Fibroblast of pulmonary artery (primary cell): ENCODE measurements around the gene DYNLRB1.
"Not testable (repeated sequence)": the region's sequence is repeated elsewhere in the genome, so short reads cannot be mapped to it uniquely, and the experiment has no call there.

ENCODE experiments used
- DNase-seq: peaks from one replicate; pipeline ENCODE4 v3.0.0-alpha.2; 2010; ENCODE audit warnings: low read depth
- H3K4me3 ChIP-seq: replicated peaks from 2 replicates; pipeline ENCODE4 v1.5.1; 2011; ENCODE audit warnings: low read depth, mild to moderate bottlenecking, control low read depth, low read length, moderate library complexity
- TF ChIP-seq, protein P1 (sequence below): IDR thresholded peaks from 2 replicates; pipeline ENCODE4 v1.5.1; 2011; ENCODE audit warnings: mild to moderate bottlenecking, control low read depth, low read length, inconsistent platforms; ENCODE audit errors: missing control alignments

DYNLRB1 gene

DNA sequence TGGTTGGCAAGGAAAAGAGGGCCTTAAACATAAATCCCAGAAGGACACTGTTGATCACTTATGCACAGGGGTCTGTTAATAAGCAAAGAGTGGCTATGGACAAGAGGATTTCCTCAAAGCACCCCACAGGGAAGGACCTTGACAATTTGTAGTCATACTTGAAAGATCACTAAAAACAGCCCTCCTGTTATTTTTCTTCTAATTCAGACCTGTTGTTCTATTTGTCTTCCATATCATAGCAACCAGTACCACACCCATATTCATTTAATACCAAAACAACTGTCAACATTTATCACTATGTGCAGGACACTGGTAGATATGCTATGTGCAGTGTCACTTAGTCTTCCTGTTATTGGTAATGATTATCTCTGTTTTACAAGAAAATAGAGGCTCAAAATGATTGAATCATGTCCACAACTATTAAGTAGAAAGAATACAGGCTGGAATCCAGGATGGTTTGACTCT lies 3.2 kb upstream of the DYNLRB1 start:
- TF ChIP-seq, protein P1, sequence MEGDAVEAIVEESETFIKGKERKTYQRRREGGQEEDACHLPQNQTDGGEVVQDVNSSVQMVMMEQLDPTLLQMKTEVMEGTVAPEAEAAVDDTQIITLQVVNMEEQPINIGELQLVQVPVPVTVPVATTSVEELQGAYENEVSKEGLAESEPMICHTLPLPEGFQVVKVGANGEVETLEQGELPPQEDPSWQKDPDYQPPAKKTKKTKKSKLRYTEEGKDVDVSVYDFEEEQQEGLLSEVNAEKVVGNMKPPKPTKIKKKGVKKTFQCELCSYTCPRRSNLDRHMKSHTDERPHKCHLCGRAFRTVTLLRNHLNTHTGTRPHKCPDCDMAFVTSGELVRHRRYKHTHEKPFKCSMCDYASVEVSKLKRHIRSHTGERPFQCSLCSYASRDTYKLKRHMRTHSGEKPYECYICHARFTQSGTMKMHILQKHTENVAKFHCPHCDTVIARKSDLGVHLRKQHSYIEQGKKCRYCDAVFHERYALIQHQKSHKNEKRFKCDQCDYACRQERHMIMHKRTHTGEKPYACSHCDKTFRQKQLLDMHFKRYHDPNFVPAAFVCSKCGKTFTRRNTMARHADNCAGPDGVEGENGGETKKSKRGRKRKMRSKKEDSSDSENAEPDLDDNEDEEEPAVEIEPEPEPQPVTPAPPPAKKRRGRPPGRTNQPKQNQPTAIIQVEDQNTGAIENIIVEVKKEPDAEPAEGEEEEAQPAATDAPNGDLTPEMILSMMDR = no peak
- H3K4me3 ChIP-seq = no peak overlapping the region
- DNase-seq = peak; percentile 14

DNA sequence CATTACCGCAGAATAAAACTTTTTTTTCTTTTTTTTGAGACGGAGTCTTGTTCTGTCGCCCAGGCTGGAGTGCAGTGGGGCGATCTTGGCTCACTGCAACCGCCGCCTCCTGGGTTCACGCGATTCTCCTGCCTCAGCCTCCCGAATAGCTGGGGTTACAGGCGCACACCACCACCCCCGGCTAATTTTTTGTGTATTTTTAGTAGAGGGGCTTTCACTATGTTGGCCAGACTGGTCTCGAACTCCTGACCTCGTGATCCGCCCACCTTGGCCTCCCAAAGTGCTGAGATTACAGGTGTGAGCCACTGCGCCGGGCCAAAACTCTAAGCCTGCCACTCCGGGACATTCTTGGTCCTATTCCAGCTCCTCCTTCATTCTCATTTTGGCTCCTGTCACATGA lies 2.2 kb upstream of the DYNLRB1 start:
- not testable (repeated sequence) for DNase-seq, H3K4me3 ChIP-seq

DNA sequence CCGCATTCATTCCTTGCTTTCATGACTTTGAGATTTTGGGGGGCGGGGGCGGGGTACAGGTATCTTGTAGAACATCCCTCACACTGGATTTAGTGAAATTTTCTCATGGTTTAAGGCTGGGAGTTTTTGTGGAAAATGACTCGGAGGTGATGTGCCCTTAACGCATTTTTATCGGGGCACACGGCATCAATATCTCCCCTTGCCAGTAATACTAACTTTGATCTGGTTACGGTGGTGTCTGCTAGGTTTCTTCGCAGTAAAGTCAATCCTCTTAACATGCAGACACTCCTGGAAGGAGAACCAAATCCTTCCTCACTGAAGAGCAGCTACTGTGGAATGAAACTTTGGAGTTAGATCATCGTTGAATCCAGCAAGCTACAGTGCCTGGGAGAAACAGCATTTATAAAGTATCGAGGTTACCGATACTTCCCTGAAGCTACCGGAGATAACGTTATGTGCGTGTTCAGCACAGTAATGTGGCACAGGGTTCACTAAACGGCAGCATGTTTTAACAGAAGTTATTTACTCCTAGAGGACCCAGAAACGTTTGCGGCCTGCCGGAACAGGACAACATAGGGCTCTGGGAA lies 1.2 kb upstream of the DYNLRB1 start:
- DNase-seq = no peak
- peak overlapping the region; percentile 91 for H3K4me3 ChIP-seq
- TF ChIP-seq, protein P1 = no peak

DNA sequence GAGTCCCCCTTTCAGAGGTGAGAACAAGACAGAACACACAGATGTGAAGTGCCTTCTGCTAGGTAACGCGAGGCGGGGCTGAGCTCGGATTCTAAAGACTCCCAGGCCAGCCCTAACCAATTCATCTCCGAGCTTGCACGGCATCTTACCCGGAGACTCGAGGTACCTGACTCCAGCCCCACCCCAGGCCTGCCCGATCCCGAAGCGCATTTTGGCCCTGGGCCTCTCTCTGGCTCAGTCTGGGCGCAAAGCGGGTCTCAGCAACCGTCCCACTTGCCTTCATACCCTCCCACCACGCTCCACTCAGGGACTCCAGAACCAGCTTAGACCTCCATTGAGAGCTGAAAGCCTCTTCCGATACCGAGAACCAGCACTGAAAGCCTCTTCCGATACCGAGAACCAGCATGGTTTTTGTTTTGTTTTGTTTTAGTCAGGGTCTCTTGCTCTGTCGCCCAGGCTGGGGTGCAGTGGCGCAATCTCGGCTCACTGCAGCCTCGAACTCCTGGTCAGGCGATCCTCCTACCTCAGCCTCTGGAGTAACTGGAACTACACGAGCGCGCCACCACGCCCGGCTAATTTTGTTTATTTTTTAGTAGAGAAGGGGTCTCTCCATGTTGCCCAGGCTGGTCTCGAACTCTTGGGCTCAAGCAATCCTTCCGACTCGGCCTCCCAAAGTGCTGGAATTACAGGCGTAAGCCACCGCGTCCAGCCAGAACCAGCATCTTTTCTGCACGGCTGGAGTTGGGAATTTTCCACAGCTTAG lies 557 bp upstream of the DYNLRB1 start:
- H3K4me3 ChIP-seq = peak overlapping the region; percentile 91
- TF ChIP-seq, protein P1 = no peak
- peak; percentile 51 for DNase-seq

DNA sequence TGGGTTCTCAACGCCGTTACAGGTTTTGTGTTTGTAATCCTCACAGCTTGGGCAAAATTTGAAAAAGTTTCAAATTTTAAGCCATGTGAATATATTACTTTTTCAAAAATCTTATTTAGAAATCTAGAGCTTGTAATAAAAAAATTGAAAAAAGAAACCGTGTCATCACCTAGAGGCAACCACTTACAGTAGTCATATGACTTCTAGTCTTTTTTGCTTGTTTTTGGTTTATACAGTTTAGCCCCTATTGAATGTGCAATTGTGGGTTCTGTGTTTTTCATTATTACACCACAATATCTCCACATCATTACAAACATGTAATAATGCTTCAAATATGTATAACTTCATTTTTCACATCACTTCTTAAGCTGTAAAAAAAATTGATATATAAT lies 888 bp downstream of the DYNLRB1 start:
- TF ChIP-seq, protein P1 = no peak
- DNase-seq = peak; percentile 22
- H3K4me3 ChIP-seq = peak overlapping the region; percentile 91

DNA sequence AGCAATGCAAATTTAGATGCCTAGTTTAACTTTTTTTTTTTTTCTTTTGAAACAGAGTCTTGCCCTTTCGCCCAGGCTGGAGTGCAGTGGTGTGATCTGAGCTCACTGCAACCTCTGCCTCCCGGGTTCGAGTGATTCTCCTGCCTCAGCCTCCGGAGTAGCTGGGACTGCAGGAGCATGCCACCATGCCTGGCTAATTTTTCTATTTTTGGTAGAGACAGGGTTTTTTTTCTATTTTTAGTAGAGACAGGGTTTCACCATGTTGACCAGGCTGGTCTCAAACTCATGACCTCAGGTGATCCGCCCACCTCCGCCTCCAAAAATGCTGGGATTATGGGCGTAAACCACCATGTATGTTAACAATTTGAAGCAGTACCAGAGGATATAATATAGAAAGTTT lies 2.6 kb downstream of the DYNLRB1 start:
- H3K4me3 ChIP-seq, DNase-seq: not testable (repeated sequence)

DNA sequence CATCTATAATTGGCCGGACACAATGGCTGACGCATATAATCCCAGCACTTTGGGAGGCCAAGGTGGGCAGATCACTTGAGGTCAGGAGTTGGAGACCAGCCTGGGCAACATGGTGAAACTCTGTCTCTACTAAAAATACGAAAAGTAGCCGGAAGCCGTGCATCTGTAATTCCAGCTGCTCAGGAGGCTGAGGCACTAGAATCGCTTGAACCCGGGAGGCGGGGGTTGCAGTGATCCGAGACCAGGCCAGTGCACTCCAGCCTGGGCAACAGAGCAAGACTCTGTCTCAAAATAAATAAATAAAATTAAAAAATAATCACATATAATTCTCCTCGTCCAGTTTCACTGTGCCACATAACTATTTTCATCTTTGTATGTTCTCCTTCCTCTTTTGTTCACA lies 3.6 kb downstream of the DYNLRB1 start:
- not testable (repeated sequence) for DNase-seq, H3K4me3 ChIP-seq

DNA sequence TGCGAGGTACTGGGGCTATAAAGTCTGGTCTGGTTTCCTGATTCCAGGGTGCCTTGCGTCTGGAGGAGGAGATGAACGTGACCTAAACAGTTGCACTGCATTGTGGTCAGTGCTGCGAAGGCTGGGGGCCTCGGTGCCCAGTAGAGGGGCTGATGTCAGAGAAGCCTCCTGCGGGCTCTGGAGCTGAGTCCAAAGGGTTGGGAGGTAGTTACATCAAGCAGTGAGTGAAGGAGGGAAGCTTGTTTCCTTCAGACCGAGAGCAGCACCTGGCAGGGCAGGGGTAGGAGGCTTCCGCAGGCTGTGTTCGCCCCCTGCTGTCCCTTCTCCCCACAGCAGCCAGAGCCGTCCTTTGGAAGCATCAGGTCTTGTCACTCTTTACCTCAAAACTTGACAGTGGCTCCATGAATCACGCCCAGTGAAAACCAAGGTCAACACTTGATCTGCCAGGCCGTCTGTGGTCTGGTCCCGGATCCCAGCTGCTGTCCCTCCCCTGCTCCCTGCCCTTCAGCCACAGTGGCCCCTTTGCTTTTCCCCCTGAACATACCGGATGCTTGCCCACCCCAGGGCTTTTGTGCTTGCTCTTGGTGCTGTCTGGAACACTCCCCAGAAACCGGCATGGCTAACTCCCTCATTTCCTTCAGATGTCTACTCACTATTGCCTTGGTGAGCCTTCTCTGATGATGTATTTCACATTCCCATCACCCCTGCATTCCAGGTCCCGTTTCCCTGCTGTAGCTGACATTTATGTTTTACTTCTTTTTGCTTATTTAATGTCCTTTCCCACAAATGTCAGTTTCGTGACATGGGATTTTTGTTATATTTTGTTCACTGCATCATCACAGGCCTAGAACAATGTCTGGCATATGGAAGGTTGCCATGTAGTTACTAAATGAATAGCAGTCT lies 7.0 kb downstream of the DYNLRB1 start:
- TF ChIP-seq, protein P1 = peak; percentile 65
- peak; percentile 83 for DNase-seq
- H3K4me3 ChIP-seq = no peak overlapping the region
